ENCODE measurements around the gene CES2.
"Not testable (repeated sequence)": the region's sequence is repeated elsewhere in the genome, so short reads cannot be mapped to it uniquely, and the experiment has no call there.

CES2 gene

GRCh38 chr16:66979011-66979717, 43.8 kb downstream of the CES2 start:
- DNase-seq (ENCODE audit: low read depth in 2 of 2) = no peak

GRCh38 chr16:66983033-66983432, 47.7 kb downstream of the CES2 start:
- DNase-seq (ENCODE audit: low read depth in 2 of 2) = no peak

- peak; percentile 35 to 47 for DNase-seq (ENCODE audit: low read depth in 2 of 2)
These were observed 49.6 kb downstream of the CES2 start for GRCh38 chr16:66984892-66985311.

- no peak for DNase-seq (ENCODE audit: low read depth in 2 of 2)
These were observed 51.2 kb downstream of the CES2 start for GRCh38 chr16:66986559-66986958.

DNA sequence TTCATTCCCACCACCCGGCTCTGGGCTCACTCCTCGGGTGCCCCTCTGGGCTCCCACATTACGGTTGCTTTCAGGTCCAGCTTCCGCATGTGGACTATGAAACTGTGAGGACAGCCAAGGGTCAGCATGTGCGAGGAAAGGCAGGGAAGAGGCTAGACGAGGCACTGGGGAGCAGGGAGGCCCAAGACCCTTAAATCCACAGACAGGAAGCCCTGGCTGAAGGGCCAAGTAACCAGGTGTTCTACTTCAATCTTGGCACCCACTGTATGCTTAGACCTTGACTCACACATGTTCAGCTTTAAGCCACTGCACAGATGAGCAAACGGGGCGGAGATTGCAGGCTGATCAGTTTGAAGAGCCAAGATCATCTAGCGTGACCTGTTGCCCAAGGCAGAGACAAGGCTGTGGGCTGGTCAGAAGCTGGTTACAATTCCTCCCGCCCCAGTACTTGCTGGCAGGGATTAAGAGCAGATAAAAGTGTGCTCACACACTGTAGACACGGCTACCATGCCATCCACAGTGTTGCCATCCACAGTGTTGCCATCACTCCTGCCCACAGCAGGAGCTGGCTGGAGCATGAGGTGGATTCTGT, 53.0 kb downstream of the CES2 start, which contains the start of gene CES4A:
Gene CES4A, plus strand, starts transcription at position 393 of the 592 bp plus-strand sequence. Its CDS starts 184 bp downstream, at position 577.
- DNase-seq (ENCODE audit: low read depth in 2 of 2) = no peak

GRCh38 chr16:66991545-66992077, 56.3 kb downstream of the CES2 start:
- DNase-seq (ENCODE audit: low read depth in 2 of 2) = no peak

GRCh38 chr16:66993558-66993957, 58.2 kb downstream of the CES2 start:
- not testable (repeated sequence) for DNase-seq (ENCODE audit: low read depth in 2 of 2)

Data from stimulated activated CD8-positive, alpha-beta memory T cell treated with anti-CD3 and anti-CD28 coated beads, Interleukin-15, amount 100 ng/mL, for 4 hours (primary cell).